ENCODE measurements around the gene GPR162.
A peak's percentile ranks its signal among the peaks of the same experiment; 100 is the strongest.

GPR162 gene

DNA sequence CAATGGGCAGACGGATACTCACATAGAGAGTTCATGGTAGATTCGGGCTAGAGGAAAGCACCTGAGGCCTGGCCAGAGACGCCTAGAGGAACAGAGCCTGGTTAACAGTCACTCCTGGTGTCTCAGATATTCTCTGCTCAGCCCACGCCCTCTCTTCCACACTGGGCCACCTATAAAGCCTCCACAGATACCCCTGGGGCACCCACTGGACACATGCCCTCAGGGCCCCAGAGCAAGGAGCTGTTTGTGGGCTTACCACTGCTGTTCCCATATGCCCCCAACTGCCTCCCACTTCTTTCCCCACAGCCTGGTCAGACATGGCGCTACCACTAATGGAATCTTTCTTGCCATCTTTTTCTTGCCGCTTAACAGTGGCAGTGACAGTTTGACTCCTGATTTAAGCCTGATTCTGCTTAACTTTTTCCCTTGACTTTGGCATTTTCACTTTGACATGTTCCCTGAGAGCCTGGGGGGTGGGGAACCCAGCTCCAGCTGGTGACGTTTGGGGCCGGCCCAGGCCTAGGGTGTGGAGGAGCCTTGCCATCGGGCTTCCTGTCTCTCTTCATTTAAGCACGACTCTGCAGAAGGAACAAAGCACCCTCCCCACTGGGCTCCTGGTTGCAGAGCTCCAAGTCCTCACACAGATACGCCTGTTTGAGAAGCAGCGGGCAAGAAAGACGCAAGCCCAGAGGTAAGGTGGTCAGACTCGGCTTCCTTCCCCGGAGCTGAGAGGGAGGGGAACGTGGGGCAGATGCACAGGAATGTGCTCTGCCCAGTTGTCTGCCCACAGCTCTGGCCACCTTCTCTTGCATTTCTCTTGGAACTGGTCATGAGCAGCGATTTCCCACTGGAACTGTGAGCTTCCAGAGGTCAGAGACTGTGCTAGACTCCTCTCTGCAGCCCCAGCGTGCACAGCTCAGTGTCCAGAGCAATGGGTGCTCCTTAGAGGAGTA is 32.4 kb upstream of the GPR162 start, which contains the start of gene CD4:
Gene CD4, plus strand, starts transcription at position 557 of the 953 bp plus-strand sequence. CDS start 10,611 bp downstream, outside the sequence.
- peak within 1 kb of the TSS; percentile 46 for H2AFZ ChIP-seq (ENCODE audit: low read depth, low read length)
- H3K4ac ChIP-seq (ENCODE audit: low read depth in 1 of 2, low read length in 2 of 2), result no peak within 1 kb of the TSS
- WGBS, result 73% methylated on average over 18 of the region's 18 CpGs
- no peak within 1 kb of the TSS for H3K9ac ChIP-seq (ENCODE audit: low read length)
- H4K91ac ChIP-seq (ENCODE audit: low read length), result no peak within 1 kb of the TSS
- DNase-seq, result no peak
- no peak within 1 kb of the TSS for H3K27ac ChIP-seq (ENCODE audit: low read length, poor library complexity, severe bottlenecking)
- H3K9me3 ChIP-seq (ENCODE audit: control insufficient read depth, low read length), result no peaks in the 10 kb centered on the region
- peaks cover 5 to 23% of the 10 kb centered on the region in 2 experiments for H3K27me3 ChIP-seq (ENCODE audit: control insufficient read depth in 1 of 2, insufficient read depth in 1 of 2, low read length in 2 of 2)
- H3K4me1 ChIP-seq (ENCODE audit: control insufficient read depth, insufficient read depth, low read depth, low read length), result peaks cover 11% of the 10 kb centered on the region
- H3K4me3 ChIP-seq (ENCODE audit: insufficient read depth in 1 of 2, low read depth in 1 of 2, low read length in 2 of 2), result no peak within 1 kb of the TSS
- H3K36me3 ChIP-seq (ENCODE audit: control insufficient read depth in 1 of 2, insufficient read depth in 2 of 2, low read depth in 1 of 2, low read length in 2 of 2), result no peaks in the 10 kb centered on the region
- H3K23ac ChIP-seq (ENCODE audit: low read length in 2 of 2), result no peak within 1 kb of the TSS
- H2BK120ac ChIP-seq (ENCODE audit: low read depth, low read length), result no peak within 1 kb of the TSS
- H3K79me1 ChIP-seq (replicated peaks; ENCODE audit: low read length, poor library complexity, severe bottlenecking), result no peaks in the 10 kb centered on the region
- no peak within 1 kb of the TSS for H2AK5ac ChIP-seq (ENCODE audit: low read length, severe bottlenecking)
- no peak within 1 kb of the TSS for H2BK5ac ChIP-seq (ENCODE audit: low read depth, low read length, poor library complexity, severe bottlenecking)
- H3K4me2 ChIP-seq (ENCODE audit: low read length, poor library complexity, severe bottlenecking), result no peak within 1 kb of the TSS
- peak within 1 kb of the TSS in 1 of 2 experiments; percentile 41 for H3K14ac ChIP-seq (ENCODE audit: low read length in 2 of 2)
- H2BK15ac ChIP-seq (ENCODE audit: low read depth, poor library complexity, severe bottlenecking), result peak within 1 kb of the TSS; percentile 33
- H4K8ac ChIP-seq (ENCODE audit: low read length), result peak within 1 kb of the TSS; percentile 4
- peak within 1 kb of the TSS in 1 of 2 experiments; percentile 48 for H3K18ac ChIP-seq (ENCODE audit: low read depth in 1 of 2, low read length in 2 of 2)
- no peak within 1 kb of the TSS for H2BK12ac ChIP-seq (ENCODE audit: low read length in 2 of 2)

DNA sequence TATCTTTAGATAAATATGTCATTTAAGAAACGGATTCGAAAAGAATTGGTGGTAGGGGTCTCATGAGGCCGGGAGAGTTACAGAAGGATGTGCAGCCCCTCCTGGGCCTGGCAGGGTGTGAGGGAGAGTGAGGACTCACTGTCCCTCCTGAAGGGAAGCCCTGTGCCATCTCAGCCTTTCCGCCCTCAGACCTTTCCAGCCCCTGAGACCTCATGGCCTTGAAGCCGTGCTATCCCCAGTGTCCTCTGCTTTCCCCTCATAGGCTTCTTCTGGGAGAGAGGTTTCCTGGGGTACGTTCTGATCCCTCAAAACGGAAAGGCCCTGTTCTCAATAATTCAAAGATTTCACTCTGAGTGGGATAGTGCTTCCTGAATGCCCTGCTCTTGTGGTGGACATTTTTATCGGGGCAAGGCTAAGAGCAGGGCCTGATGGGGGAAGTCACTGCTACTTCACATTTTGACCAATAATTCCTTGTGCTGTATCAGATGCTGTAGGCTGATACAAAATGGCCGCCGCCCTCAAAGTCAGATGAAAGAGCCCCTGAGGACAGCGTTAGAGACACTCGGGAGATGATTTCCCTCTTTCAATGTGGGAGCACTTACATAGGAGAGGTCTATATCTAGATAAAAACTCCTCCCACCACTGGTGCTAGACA is 31.0 kb upstream of the GPR162 start:
- Histone ChIP-seq H3K4me3 (ENCODE audit: insufficient read depth in 1 of 2, low read depth in 1 of 2, low read length in 2 of 2) (no peak overlapping the region), H3K27ac (ENCODE audit: low read length, poor library complexity, severe bottlenecking) (no peak overlapping the region), H3K18ac (ENCODE audit: low read depth in 1 of 2, low read length in 2 of 2) (no peak overlapping the region), H3K9ac (ENCODE audit: low read length) (no peak overlapping the region), H3K4me1 (ENCODE audit: control insufficient read depth, insufficient read depth, low read depth, low read length) (peaks cover 11% of the 10 kb centered on the region), H3K9me3 (ENCODE audit: control insufficient read depth, low read length) (no peaks in the 10 kb centered on the region), H3K4me2 (ENCODE audit: low read length, poor library complexity, severe bottlenecking) (no peak overlapping the region), H3K27me3 (ENCODE audit: control insufficient read depth in 1 of 2, insufficient read depth in 1 of 2, low read length in 2 of 2) (peaks cover 5 to 33% of the 10 kb centered on the region in 2 experiments), H4K91ac (ENCODE audit: low read length) (no peak overlapping the region), H4K8ac (ENCODE audit: low read length) (no peak overlapping the region), H2BK5ac (ENCODE audit: low read depth, low read length, poor library complexity, severe bottlenecking) (no peak overlapping the region), H3K4ac (ENCODE audit: low read depth in 1 of 2, low read length in 2 of 2) (no peak overlapping the region), H2AFZ (ENCODE audit: low read depth, low read length) (no peak overlapping the region), H2BK120ac (ENCODE audit: low read depth, low read length) (no peak overlapping the region), H3K36me3 (ENCODE audit: control insufficient read depth in 1 of 2, insufficient read depth in 2 of 2, low read depth in 1 of 2, low read length in 2 of 2) (no peaks in the 10 kb centered on the region), H3K23ac (ENCODE audit: low read length in 2 of 2) (no peak overlapping the region), H3K79me1 (replicated peaks; ENCODE audit: low read length, poor library complexity, severe bottlenecking) (no peaks in the 10 kb centered on the region), H2BK15ac (ENCODE audit: low read depth, poor library complexity, severe bottlenecking) (no peak overlapping the region), H2AK5ac (ENCODE audit: low read length, severe bottlenecking) (no peak overlapping the region), H3K14ac (ENCODE audit: low read length in 2 of 2) (no peak overlapping the region), H2BK12ac (ENCODE audit: low read length in 2 of 2) (no peak overlapping the region)
- 95% methylated on average over 12 of the region's 12 CpGs for WGBS
- no peak for DNase-seq

DNA sequence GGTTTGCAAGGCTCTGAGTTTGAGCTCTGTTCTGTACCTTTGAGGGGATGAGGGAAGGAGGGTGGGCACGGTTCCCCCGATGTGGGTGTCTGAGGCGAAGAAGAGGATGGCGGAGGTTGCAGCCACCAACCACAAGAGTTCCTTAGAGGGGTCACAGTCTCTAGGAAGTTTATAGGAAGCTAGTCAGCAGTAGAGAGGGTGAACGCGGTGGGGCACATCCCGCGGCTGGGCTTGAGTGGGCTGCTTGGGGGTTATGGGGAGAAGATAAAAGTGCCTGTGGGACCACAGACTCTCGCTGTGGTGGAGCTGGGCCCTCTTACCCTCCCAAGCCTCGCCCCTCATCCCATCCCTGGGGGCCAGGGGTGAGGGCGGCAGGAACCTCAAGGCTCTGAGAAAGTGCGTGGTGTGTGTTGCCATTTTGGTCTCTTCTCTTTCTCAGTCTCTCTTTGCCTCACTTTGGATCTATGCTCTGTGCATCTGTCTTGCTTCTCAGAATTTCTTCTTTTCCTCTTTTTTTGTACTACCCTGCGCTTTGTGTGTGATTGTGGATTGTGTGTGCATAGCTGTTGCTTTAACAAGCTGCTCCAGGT is 29.6 kb upstream of the GPR162 start:
- H3K79me1 ChIP-seq (replicated peaks; ENCODE audit: low read length, poor library complexity, severe bottlenecking), result no peaks in the 10 kb centered on the region
- H3K4me2 ChIP-seq (ENCODE audit: low read length, poor library complexity, severe bottlenecking), result no peak overlapping the region
- no peak overlapping the region for H3K4me3 ChIP-seq (ENCODE audit: insufficient read depth in 1 of 2, low read depth in 1 of 2, low read length in 2 of 2)
- 93% methylated on average over 8 of the region's 13 CpGs for WGBS
- no peak overlapping the region for H3K9ac ChIP-seq (ENCODE audit: low read length)
- H2BK15ac ChIP-seq (ENCODE audit: low read depth, poor library complexity, severe bottlenecking), result no peak overlapping the region
- H3K14ac ChIP-seq (ENCODE audit: low read length in 2 of 2), result no peak overlapping the region
- no peak overlapping the region for H3K23ac ChIP-seq (ENCODE audit: low read length in 2 of 2)
- H2BK12ac ChIP-seq (ENCODE audit: low read length in 2 of 2), result peak overlapping the region in 1 of 2 experiments; percentile 49
- H3K36me3 ChIP-seq (ENCODE audit: control insufficient read depth in 1 of 2, insufficient read depth in 2 of 2, low read depth in 1 of 2, low read length in 2 of 2), result no peaks in the 10 kb centered on the region
- peaks cover 14 to 47% of the 10 kb centered on the region in 2 experiments for H3K27me3 ChIP-seq (ENCODE audit: control insufficient read depth in 1 of 2, insufficient read depth in 1 of 2, low read length in 2 of 2)
- no peak overlapping the region for H2BK5ac ChIP-seq (ENCODE audit: low read depth, low read length, poor library complexity, severe bottlenecking)
- no peaks in the 10 kb centered on the region for H3K9me3 ChIP-seq (ENCODE audit: control insufficient read depth, low read length)
- H2AFZ ChIP-seq (ENCODE audit: low read depth, low read length), result no peak overlapping the region
- no peak overlapping the region for H3K27ac ChIP-seq (ENCODE audit: low read length, poor library complexity, severe bottlenecking)
- peaks cover 11% of the 10 kb centered on the region for H3K4me1 ChIP-seq (ENCODE audit: control insufficient read depth, insufficient read depth, low read depth, low read length)
- peak overlapping the region in 1 of 2 experiments; percentile 24 for H3K4ac ChIP-seq (ENCODE audit: low read depth in 1 of 2, low read length in 2 of 2)
- H3K18ac ChIP-seq (ENCODE audit: low read depth in 1 of 2, low read length in 2 of 2), result peak overlapping the region in 1 of 2 experiments; percentile 83
- H2AK5ac ChIP-seq (ENCODE audit: low read length, severe bottlenecking), result no peak overlapping the region
- H4K8ac ChIP-seq (ENCODE audit: low read length), result peak overlapping the region; percentile 74
- no peak overlapping the region for H4K91ac ChIP-seq (ENCODE audit: low read length)
- H2BK120ac ChIP-seq (ENCODE audit: low read depth, low read length), result no peak overlapping the region
- no peak for DNase-seq
